HL-60 (cell line): ENCODE data around the gene INSRR.

Experiments
- POLR2AphosphoS5 ChIP-seq: IDR thresholded peaks from 2 replicates; pipeline ENCODE4 v1.6.1; 2012; ENCODE audit warnings: low read depth
- TF ChIP-seq, protein P1 (sequence below): IDR thresholded peaks from one replicate; pipeline ENCODE4 v1.5.1; 2011; ENCODE audit warnings: low read length, control low read depth, inconsistent platforms; ENCODE audit not compliant: insufficient read depth
- TF ChIP-seq, protein P2 (sequence below): IDR thresholded peaks from 2 replicates; pipeline ENCODE4 v1.6.1; 2012; ENCODE audit warnings: low read depth; ENCODE audit not compliant: insufficient replicate concordance

DNA sequence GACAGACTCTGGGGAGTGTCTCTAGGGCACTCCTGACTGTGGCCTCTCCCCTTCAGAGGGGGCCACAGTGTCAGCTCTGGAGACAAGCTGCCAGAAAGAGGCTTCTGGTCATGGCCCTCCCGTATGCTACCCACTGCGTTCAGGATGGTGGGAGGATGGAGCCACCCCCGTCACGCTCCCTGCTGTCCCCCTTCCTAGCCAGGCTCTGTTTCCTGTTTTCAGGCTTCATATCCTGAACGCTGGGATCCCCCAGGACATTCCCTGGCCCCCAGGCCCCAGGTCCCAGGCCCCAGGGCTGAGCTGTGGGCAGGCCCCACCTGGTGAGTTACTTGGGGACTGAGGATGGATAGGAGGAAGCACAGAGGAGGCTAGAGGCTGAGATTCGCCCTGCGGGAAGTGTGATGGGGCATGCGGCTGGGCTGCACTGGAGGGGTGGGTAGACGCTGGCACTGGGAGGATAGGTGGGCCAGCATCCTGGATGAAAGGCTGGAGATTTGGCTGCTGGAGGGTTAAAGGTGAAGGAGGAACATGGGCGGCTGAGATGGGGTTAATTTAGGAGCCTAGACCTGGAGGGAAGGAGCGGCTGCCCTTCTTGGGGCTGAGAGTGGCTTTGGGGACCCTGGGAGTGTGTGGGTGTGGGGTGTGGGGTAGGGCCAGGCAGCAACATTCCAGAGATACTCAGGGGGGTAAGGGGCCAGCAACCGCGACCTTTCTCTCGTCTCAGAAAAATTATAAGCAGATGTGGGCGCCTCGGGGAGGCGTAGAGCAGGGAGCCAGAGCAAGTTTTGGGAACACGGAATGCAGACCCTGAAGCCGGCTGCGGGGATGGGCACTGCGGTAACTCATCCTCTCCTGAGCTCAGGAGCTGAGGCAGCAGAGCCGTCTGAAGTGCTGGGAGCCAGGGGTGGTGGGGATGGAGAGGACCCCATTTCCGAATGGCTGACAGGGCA, 43.3 kb upstream of the INSRR start:
- TF ChIP-seq, protein P1, sequence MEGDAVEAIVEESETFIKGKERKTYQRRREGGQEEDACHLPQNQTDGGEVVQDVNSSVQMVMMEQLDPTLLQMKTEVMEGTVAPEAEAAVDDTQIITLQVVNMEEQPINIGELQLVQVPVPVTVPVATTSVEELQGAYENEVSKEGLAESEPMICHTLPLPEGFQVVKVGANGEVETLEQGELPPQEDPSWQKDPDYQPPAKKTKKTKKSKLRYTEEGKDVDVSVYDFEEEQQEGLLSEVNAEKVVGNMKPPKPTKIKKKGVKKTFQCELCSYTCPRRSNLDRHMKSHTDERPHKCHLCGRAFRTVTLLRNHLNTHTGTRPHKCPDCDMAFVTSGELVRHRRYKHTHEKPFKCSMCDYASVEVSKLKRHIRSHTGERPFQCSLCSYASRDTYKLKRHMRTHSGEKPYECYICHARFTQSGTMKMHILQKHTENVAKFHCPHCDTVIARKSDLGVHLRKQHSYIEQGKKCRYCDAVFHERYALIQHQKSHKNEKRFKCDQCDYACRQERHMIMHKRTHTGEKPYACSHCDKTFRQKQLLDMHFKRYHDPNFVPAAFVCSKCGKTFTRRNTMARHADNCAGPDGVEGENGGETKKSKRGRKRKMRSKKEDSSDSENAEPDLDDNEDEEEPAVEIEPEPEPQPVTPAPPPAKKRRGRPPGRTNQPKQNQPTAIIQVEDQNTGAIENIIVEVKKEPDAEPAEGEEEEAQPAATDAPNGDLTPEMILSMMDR, result no peak
- TF ChIP-seq, protein P2, sequence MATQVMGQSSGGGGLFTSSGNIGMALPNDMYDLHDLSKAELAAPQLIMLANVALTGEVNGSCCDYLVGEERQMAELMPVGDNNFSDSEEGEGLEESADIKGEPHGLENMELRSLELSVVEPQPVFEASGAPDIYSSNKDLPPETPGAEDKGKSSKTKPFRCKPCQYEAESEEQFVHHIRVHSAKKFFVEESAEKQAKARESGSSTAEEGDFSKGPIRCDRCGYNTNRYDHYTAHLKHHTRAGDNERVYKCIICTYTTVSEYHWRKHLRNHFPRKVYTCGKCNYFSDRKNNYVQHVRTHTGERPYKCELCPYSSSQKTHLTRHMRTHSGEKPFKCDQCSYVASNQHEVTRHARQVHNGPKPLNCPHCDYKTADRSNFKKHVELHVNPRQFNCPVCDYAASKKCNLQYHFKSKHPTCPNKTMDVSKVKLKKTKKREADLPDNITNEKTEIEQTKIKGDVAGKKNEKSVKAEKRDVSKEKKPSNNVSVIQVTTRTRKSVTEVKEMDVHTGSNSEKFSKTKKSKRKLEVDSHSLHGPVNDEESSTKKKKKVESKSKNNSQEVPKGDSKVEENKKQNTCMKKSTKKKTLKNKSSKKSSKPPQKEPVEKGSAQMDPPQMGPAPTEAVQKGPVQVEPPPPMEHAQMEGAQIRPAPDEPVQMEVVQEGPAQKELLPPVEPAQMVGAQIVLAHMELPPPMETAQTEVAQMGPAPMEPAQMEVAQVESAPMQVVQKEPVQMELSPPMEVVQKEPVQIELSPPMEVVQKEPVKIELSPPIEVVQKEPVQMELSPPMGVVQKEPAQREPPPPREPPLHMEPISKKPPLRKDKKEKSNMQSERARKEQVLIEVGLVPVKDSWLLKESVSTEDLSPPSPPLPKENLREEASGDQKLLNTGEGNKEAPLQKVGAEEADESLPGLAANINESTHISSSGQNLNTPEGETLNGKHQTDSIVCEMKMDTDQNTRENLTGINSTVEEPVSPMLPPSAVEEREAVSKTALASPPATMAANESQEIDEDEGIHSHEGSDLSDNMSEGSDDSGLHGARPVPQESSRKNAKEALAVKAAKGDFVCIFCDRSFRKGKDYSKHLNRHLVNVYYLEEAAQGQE, result no peak
- TF ChIP-seq POLR2AphosphoS5, result no peak
